Central memory CD4-positive, alpha-beta T cell (primary cell): ENCODE measurements around the gene PLCD1.
"Not testable (repeated sequence)": the region's sequence is repeated elsewhere in the genome, so short reads cannot be mapped to it uniquely, and the experiment has no call there.

ENCODE experiments used
- DNase-seq: peaks from one replicate; pipeline ENCODE4 v3.0.0; 2022

Gene PLCD1

GRCh38 chr3:37999836-38000235 is 29.6 kb downstream of the PLCD1 start:
- no peak for DNase-seq

GRCh38 chr3:37997791-37998370 is 31.6 kb downstream of the PLCD1 start:
- no peak for DNase-seq

DNA sequence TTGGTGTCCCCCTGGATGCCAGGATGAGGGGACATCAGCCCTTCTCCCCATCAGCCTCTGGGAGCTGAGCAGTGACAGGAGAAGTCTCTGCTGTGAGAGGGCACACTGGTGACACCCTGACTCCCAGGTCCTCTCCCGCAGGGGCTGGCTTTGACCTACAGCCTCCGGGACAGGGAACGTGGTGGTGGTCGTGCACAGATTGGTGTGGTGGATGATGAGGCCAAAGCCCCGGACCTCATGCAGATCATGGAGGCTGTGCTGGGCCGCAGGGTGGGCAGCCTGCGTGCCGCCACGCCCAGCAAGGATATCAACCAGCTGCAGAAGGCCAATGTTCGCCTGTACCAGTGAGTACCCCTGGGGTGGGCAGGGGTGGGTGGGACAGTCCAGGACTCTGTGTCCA is 32.1 kb downstream of the PLCD1 start:
- no peak for DNase-seq

- DNase-seq = peak; percentile 77
Observed at GRCh38 chr3:37996785-37997301, 32.6 kb downstream of the PLCD1 start.

DNA sequence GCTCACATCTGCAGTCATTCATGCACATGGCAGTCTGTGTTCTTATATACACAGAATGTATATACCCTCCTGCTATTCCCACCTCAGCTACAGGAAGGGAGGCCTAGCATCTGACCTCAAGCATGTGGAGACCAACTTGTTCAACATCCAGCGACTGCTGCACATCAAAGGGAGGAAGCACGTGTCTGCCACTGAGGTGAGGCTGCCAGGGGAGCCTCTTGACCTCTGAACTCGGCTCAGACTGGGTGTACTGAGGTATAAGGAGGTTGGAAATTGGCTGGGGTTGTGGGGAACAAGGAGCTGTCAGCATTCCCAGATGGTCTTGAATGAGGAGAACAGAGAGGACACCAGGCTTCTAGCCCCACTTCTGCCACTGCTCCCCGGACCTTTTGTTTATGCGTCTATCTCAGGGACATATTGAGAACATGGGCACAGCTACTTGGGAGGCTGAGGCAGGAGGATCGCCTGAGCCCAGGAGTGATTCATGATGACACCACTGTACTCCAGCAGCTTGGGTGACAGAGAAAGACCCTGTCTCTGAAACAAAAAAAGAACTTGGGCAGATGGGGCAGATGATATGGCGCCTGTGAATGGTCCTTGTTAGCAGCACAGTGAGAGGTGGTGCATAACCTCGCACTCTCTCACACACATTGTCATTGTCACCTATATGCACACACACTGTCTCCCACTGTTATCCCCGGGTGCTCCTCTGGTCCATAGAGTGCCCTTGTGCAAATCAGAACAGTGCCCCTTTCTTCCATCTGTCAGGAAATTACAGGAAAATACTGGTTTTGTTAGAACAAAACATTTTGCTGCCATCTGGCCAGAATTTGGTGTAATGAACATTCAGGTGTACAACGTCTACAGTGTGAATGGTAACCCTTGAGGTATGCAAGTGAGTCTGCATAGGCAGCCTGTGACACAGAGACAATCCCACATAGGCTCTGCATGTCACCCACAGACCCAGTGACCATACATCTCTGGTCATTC is 33.5 kb downstream of the PLCD1 start:
- peak; percentile 34 for DNase-seq

- no peak for DNase-seq
Observed at GRCh38 chr3:37994639-37994972, 34.8 kb downstream of the PLCD1 start.

GRCh38 chr3:37993820-37994638 is 35.4 kb downstream of the PLCD1 start:
- peak; percentile 56 for DNase-seq

- DNase-seq = no peak
Observed at GRCh38 chr3:37993460-37993819, 36.0 kb downstream of the PLCD1 start.

DNA sequence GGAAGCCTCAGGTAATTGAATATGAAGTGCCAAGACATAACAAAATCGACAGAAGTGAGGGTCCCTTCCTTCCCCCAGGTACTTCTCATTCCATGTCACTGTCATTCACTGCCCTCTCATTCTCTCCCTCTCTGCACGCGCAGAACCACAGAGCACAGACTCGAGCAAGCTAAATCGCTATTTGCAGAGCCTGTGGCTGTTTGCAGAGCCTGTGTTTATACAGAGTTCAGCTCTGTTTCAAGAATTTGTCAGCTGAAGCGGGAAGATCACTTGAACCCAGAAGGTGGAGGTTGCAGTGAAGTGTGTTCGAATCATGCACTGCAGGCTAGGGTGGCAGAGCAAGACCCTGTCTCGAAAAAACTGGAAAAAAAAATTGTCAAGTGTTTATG is 36.4 kb downstream of the PLCD1 start:
- DNase-seq = no peak

DNA sequence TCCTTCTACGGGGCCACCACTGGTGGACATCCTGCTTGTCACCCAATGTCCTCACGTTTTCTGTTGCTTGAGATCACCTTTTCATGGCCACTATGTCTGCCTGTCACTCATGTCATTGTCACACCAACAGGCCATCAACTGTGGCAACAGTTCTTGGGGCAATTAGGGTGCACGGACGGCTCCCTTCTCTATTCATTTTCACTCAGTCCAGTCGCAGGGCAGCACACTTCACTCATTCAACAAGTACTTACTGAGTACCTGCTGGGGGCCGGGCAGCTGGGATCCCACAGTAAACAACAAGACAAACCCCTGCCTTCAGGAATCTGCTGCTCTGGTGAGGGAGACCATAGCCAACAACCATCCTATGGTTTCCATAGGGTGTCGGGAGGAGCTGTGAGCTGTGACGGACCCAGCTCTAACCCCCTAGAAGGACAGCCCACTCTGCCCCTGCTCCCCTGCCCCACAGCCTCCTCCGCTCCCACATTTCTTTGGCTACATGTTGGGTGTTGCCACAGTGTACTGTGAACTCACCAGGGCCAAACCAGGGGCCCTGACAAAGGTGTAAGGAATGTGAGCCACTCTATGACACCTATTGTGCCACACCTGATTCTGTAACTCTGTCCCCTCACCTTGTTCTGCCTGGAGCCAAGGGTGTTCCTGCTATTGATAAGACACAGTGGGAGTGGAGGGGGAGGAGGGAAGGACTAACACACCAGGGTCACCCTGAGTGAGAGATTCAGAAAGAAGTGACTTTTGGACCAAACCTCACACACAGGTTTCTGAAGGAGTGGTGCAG is 37.0 kb downstream of the PLCD1 start:
- no peak for DNase-seq

DNA sequence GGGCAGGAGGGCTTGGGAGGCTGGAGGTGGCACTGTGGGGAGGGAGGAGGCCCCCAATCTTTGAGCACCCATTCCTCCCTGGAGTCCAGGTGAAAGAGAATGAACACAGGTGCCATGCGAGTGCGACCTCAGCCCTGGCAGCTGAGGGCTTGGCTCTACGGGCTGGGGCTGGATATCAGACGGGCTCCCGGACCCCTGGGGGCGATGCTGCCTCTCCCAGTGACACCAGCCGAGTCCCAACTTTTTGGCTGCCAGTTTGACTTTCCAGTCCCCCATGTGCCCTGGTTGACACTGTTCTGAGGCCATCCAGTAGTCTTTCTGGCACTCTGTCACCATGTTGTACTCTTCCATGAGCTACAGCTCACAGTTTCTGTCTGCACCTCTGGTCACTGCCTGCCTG is 37.6 kb downstream of the PLCD1 start:
- DNase-seq = no peak

GRCh38 chr3:37991109-37991508 is 38.3 kb downstream of the PLCD1 start:
- DNase-seq = no peak

GRCh38 chr3:37990527-37990926 is 38.9 kb downstream of the PLCD1 start, which contains the start of gene VILL:
VILL (plus strand) TSS chr3:37990786; CDS start chr3:37993673, 2,887 bp downstream.
- no peak for DNase-seq

DNA sequence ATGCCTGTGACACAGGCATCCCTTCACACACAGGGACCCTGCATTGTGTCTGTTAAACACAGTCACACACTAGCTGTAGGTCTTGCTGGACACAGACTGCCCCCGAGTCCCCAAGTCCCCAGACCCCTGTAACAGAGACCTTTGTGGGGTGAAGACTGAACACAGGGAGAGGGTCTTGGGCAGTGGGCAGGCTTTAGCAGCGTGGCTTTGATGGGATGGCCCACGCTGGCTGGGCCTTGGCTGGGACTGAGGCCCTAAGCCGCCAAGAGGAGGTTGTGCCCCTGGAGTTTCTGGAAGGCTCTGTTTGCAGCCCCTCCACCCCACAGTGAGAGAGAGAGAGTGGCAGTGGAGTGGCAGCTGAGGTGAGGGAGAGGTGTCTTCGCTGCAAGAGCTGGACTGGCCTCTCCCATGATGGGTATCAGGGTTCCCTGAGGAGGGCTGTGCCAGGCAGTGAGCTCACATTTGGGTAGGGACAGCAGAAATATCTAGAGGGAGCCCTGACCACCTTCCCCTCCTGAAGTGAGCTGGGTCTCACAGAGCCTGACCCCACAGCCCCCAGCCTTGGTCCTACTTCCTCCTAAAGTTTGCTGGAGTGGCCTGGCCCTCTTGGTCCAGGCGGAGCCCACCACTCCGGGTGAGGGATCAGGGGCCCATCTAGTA is 39.5 kb downstream of the PLCD1 start:
- no peak for DNase-seq

DNA sequence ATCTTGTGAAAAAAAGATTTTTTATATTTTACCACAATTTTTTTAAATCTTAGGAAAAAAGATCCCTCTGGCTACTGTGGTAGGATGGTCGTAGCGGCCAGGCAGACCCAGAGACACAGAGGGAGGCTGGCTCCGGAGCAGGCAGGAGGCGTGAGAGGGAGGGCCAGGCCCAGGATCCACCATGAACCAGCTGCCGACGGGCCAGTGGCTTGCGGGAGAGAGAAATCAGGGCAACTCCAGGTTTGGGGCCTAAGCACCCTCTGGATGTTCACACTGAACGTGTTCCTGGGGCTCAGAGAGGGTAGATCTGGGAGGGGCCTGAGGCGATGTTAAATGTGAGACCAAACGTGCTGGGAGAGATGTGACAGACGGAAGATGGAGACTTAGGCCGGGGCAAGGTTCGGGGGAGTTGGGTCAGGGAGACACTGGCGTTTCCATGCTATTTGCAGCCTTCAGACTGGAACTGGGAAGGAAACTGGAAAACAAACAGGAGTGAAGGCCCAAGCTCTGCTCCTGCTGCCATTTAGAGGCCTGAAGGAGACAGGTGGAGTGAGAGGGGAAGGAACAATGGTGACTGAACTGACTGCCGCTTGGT is 40.4 kb downstream of the PLCD1 start:
- no peak for DNase-seq

DNA sequence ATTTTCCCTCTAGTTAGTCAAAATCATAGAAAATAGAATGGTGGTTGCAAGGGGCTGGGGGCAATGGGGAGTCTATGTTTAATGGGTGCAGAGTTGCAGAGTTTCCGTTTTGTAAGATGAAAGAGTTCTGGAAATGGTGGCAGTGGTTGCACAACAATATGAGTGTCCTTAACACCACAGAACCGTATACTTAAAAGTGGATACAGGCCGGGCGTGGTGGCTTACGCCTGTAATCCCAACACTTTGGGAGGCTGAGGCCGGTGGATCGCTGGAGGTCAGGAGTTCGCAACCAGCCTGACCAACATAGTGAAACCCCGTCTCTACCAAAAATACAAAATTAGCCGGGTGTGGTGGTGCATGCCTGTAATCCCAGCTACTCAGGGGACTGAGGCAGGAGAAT is 41.1 kb downstream of the PLCD1 start:
- DNase-seq = not testable (repeated sequence)

DNA sequence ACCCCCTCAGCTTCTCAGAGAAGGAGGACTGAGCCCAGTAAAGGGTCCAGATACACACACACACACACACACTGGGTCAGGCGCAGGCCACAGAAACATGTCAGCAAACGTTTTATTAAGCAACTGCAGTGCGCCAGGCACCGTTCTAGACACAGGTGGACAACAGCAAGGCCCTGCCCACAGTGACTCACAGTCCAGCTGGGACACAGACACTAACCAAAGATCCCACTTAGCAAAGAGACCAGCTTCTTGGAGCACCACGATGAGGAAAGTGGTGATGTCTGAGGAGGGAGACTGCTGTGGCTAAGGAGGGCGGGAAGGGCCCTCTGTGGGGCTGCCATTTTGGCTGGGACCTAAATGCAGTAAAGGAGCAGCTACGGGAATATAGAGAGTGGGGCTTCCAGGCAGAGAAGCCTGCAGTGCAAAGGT is 41.7 kb downstream of the PLCD1 start:
- DNase-seq = no peak

DNA sequence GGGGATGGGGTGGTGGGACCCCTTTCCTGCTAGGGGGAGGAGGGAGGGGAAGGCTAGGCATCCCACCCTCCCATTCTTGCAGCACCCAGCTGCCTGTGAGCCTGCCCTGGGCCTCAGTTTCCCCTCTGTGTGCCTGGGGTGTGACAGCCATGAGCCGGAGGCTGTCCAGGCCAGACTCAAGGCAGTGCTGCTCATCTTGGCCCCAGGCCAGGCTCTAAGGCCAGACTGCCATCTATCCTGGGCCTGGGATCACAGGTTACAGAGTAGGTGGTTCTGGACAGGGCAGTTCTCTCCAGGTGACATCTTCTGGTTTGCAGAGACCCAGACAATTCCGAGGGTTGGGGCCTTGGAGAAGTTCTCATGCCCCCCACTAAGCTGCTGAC is 42.1 kb downstream of the PLCD1 start:
- no peak for DNase-seq

- DNase-seq = no peak
Observed at GRCh38 chr3:37986479-37987314, 42.7 kb downstream of the PLCD1 start.

GRCh38 chr3:37985637-37986320 is 43.7 kb downstream of the PLCD1 start:
- DNase-seq = no peak
